HG03565 (cell line): ENCODE measurements around the gene BIRC7.

Experiments used
- ATAC-seq: cut with Tn5 transposase; IDR thresholded peaks from one replicate; pipeline ENCODE4 v1.9.1; 2021; ENCODE audit warnings: mild to moderate bottlenecking, moderate library complexity; ENCODE audit not compliant: unreplicated experiment

The BIRC7 gene

GRCh38 chr20:63278661-63279060 is 43.0 kb downstream of the BIRC7 start:
- no peak for ATAC-seq

- ATAC-seq: no peak
These were observed 44.2 kb downstream of the BIRC7 start for GRCh38 chr20:63279931-63280330.

DNA sequence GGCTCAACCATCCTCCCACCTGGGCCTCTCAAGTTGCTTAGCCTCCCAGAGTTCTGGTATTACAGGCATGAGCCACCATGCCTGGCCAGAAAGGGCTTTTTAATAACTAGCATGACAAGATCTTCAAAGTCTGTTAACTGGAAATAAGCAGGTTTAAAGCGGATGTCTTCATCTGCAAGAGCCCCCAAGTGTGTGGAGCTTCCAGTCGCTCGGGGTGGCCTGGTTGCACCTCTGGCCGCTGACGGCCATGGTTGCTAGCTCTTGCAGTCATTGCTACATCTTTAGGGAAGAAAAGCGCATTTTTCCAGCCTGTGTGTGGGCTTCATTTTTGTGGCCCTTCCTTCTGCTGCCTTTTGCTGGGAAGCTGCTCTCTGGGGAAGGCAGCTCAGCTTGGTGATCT is 44.7 kb downstream of the BIRC7 start:
- no peak for ATAC-seq

GRCh38 chr20:63280929-63281545 is 45.3 kb downstream of the BIRC7 start:
- ATAC-seq: no peak

GRCh38 chr20:63281742-63282665 is 46.3 kb downstream of the BIRC7 start:
- ATAC-seq: no peak

DNA sequence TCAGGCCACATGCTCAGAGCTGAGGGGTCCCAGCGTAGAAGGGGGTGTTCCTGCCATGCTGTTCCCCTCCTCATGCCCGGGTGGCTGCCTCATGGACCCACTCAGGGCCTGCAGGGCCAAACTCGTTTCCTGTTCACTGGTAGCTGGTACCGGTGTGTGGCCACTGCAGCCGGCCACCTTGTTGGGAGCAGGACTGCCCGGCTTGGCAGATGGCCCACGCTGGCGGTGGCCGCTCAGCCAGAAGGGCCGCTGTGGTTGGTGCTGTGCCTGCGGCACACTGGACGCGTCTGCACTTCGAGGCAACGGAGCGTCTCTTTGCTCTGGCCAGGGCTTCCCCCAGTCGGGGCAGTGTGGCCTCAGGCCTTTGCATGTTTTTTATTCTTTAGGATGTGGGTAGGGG is 47.2 kb downstream of the BIRC7 start:
- ATAC-seq: no peak

DNA sequence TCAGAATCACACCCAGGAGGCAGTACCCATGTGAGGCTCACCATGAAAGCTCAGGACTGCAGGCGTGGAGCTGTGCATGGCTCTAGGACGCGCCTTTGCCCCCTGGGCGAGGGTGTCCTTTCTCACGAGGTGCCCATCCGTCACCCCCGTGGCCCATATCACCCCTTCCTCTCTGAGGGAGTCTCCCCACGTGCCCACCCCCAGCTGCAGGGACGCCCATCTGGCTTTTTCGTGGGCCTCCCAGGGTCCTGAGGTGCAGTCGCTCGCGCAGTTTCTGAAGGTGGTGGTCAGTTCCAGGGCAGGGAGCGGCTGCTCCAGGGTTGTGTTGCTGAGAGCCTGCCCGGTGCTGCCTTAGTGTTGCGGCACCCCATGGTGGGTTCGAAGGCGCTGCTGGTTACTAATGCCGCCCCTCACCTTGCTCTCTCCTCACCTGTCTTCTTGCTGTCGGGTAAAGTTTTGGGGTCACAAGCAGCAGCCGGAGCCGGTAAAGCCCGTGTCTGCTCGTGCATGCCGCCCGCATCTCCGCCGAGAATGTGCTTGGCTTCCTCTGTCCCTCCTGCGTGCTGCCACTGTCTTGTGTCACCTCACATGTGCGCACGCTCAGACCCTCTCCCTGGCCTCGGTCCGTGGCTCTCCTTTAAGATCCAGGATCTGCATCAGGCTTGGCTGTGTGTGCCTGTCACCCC is 47.8 kb downstream of the BIRC7 start:
- ATAC-seq: no peak

DNA sequence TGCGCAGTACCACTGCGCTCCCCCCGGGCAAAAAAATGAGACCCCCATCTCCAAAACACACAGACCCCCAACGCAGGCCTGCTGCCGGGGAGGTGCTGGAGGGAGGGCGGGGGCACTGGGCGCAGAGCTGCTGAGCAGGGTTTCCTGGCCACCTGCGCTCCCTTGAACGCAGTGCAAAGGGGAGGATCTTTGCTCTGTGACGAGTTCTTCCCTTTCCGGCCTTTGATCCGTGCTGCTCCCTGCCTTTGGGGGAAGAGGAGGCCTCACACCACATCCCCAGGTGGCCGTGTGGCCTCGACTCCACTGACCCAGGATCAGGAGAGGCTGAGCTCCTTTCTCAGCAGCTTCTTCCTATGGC is 48.4 kb downstream of the BIRC7 start:
- no peak for ATAC-seq

- no peak for ATAC-seq
These were observed 48.8 kb downstream of the BIRC7 start for GRCh38 chr20:63284544-63284949.

DNA sequence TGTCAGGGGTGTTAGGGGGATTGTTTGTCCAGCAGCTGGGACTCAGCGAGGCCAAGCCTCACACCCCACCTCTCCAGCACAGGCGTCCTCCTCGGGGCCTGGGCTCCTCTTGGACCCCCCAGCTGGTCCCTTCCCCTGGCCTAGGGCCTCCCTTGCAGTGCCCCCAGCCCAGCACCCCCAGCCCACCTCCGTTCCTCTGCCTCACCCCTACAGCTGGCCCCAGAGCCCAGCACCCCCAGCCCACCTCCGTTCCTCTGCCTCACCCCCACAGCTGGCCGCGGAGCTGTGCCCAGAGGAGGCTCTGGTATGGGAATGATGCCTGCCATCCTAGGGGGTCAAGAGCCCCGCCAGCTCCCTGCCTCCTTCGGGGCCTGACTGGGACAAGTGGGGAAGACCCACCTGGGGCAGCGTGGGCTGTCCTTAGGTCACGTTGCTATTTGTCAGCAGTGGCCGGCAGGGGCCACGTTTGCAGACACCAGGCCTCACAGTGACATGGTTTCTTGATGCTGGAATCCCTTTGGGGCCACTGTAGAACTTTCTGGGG is 49.3 kb downstream of the BIRC7 start:
- no peak for ATAC-seq

GRCh38 chr20:63285636-63286615 is 50.2 kb downstream of the BIRC7 start:
- ATAC-seq: no peak

GRCh38 chr20:63286781-63287696 is 51.3 kb downstream of the BIRC7 start:
- no peak for ATAC-seq

GRCh38 chr20:63287697-63288580 is 52.2 kb downstream of the BIRC7 start:
- no peak for ATAC-seq

- ATAC-seq: no peak
These were observed 53.0 kb downstream of the BIRC7 start for GRCh38 chr20:63288581-63289251.

DNA sequence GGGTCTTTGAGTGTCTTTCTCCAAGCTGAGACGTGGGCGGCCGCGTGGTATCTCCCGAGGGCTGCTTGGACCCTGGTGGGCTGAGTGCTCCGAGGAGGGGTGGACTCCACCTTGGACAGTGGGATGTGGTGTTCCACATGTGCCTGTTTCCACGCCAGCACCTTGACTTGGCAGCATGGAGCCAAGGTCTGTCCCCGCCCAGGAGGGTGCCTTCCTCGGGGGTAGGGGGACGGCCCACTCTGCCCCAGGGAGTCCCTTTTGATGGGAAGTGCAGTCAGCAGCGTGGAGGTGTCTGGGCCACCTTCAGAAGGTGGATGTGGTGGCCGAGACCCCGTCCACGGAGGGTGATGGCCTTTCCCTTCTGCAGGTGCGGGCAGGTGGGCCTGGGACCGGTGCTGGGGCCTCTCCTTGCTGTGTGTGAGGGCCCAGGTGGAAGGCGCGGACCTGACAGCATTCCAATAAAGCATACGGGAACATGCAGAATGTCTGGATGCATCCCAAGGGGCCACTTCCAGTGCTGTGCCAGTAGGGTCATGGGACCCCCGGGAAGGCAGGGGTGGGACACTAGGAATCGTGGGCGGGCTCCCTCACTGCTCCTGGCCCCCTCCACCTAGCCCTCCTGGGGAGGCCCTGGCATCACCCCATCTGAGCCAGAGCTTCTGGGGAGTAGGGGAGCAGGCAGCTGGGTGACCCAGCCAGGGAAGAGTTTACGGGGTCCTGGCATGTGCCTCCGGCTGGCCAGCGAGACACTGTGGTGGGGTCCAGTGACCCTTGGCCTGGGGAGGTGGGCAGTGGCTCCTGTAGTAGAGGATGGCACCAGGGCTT is 53.8 kb downstream of the BIRC7 start:
- ATAC-seq: no peak
